Measurements from ENCODE around the gene YBX2.

GRCh38 chr17:7281074-7281952, 13.1 kb downstream of the YBX2 start, which contains the start of gene SLC2A4:
- TF ChIP-seq CTCF (conservative IDR thresholded peaks at IDR 0.05 in 1 of 2, IDR thresholded peaks at IDR 0.05 in 1 of 2; ENCODE audit: low read depth in 1 of 2, low read length in 2 of 2) (no peak), EZH2 (IDR thresholded peaks at IDR 0.05; ENCODE audit: low read length, missing control alignments) (no peak)

All from fibroblast of lung (primary cell).